ENCODE data around the gene BASP1. TPM values are rescaled to one million over a fixed set of nuclear protein-coding genes. Genes with fewer than 3 reads are reported as not detected.

The BASP1 gene
- polyA plus RNA-seq, 1 of the 3 experiments (the other 2 are of a cell fraction) = 107 TPM

DNA sequence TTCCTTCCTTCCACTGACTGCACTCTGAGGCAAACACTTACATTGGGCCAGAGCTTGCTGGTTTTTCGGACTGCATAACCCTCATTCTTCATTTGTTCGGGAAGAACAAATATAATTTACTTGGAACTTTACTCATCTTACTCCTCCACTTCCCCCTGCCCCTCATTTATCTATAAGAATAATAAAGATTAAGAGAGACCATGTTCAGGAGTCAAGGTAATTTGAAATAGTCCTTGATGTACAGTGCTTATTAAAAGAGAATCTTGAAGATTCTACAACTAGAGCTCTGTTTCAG is 65.6 kb downstream of the BASP1 start:
- H3K36me3 ChIP-seq (replicated peaks in 1 of 2; ENCODE audit: control insufficient read depth in 1 of 2, insufficient read depth in 2 of 2, low read length in 1 of 2) = no peaks in the 10 kb centered on the region
- no peak overlapping the region for H3K27ac ChIP-seq (ENCODE audit: low read depth in 2 of 2, low read length in 1 of 2)
- no peaks in the 10 kb centered on the region for H3K27me3 ChIP-seq (ENCODE audit: insufficient read depth)
- no peaks in the 10 kb centered on the region for H3K9me2 ChIP-seq
- DNase-seq = no peak
- H3K4me3 ChIP-seq (ENCODE audit: low read depth in 2 of 2, low read length in 1 of 2) = no peak overlapping the region
- no peaks in the 10 kb centered on the region; a peak in 1 of 4 replicates for H3K4me1 ChIP-seq (ENCODE audit: control insufficient read depth in 1 of 2, insufficient read depth in 2 of 2, low read depth in 1 of 2, low read length in 1 of 2)
- no peaks in the 10 kb centered on the region for H4K20me1 ChIP-seq (ENCODE audit: insufficient read depth)
- no peaks in the 10 kb centered on the region for H3K9me3 ChIP-seq
- no peak for TF ChIP-seq FOXM1 (IDR thresholded peaks at IDR 0.05; ENCODE audit: low read depth)
- no peak for TF ChIP-seq EP300 (IDR thresholded peaks at IDR 0.05; ENCODE audit: borderline replicate concordance in 1 of 2, low read depth in 1 of 2, low read length in 1 of 2)
- TF ChIP-seq RFX5 (IDR thresholded peaks at IDR 0.05; ENCODE audit: low read length) = no peak
- TF ChIP-seq, protein P1, sequence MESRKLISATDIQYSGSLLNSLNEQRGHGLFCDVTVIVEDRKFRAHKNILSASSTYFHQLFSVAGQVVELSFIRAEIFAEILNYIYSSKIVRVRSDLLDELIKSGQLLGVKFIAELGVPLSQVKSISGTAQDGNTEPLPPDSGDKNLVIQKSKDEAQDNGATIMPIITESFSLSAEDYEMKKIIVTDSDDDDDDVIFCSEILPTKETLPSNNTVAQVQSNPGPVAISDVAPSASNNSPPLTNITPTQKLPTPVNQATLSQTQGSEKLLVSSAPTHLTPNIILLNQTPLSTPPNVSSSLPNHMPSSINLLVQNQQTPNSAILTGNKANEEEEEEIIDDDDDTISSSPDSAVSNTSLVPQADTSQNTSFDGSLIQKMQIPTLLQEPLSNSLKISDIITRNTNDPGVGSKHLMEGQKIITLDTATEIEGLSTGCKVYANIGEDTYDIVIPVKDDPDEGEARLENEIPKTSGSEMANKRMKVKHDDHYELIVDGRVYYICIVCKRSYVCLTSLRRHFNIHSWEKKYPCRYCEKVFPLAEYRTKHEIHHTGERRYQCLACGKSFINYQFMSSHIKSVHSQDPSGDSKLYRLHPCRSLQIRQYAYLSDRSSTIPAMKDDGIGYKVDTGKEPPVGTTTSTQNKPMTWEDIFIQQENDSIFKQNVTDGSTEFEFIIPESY (IDR thresholded peaks at IDR 0.05; ENCODE audit: borderline replicate concordance, low read depth) = no peak
- TF ChIP-seq, protein P2, sequence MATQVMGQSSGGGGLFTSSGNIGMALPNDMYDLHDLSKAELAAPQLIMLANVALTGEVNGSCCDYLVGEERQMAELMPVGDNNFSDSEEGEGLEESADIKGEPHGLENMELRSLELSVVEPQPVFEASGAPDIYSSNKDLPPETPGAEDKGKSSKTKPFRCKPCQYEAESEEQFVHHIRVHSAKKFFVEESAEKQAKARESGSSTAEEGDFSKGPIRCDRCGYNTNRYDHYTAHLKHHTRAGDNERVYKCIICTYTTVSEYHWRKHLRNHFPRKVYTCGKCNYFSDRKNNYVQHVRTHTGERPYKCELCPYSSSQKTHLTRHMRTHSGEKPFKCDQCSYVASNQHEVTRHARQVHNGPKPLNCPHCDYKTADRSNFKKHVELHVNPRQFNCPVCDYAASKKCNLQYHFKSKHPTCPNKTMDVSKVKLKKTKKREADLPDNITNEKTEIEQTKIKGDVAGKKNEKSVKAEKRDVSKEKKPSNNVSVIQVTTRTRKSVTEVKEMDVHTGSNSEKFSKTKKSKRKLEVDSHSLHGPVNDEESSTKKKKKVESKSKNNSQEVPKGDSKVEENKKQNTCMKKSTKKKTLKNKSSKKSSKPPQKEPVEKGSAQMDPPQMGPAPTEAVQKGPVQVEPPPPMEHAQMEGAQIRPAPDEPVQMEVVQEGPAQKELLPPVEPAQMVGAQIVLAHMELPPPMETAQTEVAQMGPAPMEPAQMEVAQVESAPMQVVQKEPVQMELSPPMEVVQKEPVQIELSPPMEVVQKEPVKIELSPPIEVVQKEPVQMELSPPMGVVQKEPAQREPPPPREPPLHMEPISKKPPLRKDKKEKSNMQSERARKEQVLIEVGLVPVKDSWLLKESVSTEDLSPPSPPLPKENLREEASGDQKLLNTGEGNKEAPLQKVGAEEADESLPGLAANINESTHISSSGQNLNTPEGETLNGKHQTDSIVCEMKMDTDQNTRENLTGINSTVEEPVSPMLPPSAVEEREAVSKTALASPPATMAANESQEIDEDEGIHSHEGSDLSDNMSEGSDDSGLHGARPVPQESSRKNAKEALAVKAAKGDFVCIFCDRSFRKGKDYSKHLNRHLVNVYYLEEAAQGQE (IDR thresholded peaks at IDR 0.05; ENCODE audit: low read depth, low read length) = no peak
- no peak for TF ChIP-seq NRF1 (IDR thresholded peaks at IDR 0.05; ENCODE audit: low read depth, low read length)
- TF ChIP-seq SIN3A (IDR thresholded peaks at IDR 0.05; ENCODE audit: borderline replicate concordance, low read depth, low read length) = no peak
- TF ChIP-seq NFIC (IDR thresholded peaks at IDR 0.05; ENCODE audit: borderline replicate concordance) = no peak
- no peak for TF ChIP-seq MEF2A (IDR thresholded peaks at IDR 0.05; ENCODE audit: borderline replicate concordance, low read depth)
- TF ChIP-seq, protein P3, sequence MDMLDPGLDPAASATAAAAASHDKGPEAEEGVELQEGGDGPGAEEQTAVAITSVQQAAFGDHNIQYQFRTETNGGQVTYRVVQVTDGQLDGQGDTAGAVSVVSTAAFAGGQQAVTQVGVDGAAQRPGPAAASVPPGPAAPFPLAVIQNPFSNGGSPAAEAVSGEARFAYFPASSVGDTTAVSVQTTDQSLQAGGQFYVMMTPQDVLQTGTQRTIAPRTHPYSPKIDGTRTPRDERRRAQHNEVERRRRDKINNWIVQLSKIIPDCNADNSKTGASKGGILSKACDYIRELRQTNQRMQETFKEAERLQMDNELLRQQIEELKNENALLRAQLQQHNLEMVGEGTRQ (IDR thresholded peaks at IDR 0.05; ENCODE audit: borderline replicate concordance, low read depth, low read length) = no peak
- TF ChIP-seq, protein P4, sequence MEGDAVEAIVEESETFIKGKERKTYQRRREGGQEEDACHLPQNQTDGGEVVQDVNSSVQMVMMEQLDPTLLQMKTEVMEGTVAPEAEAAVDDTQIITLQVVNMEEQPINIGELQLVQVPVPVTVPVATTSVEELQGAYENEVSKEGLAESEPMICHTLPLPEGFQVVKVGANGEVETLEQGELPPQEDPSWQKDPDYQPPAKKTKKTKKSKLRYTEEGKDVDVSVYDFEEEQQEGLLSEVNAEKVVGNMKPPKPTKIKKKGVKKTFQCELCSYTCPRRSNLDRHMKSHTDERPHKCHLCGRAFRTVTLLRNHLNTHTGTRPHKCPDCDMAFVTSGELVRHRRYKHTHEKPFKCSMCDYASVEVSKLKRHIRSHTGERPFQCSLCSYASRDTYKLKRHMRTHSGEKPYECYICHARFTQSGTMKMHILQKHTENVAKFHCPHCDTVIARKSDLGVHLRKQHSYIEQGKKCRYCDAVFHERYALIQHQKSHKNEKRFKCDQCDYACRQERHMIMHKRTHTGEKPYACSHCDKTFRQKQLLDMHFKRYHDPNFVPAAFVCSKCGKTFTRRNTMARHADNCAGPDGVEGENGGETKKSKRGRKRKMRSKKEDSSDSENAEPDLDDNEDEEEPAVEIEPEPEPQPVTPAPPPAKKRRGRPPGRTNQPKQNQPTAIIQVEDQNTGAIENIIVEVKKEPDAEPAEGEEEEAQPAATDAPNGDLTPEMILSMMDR (IDR thresholded peaks at IDR 0.05) = no peak
- TF ChIP-seq YY1 (IDR thresholded peaks at IDR 0.05; ENCODE audit: low read depth) = no peak
- TF ChIP-seq JUND (IDR thresholded peaks at IDR 0.05) = no peak
- TF ChIP-seq RXRA (IDR thresholded peaks at IDR 0.05; ENCODE audit: borderline replicate concordance, low read depth) = no peak
- TF ChIP-seq FOSL2 (IDR thresholded peaks at IDR 0.05; ENCODE audit: borderline replicate concordance, low read depth) = no peak
- peaks cover 12% of the 10 kb centered on the region for H3F3A ChIP-seq (replicated peaks; ENCODE audit: insufficient read depth)
- ChIA-PET POLR2A (no interaction called here), CTCF (no interaction called here)
- H3K79me2 ChIP-seq (ENCODE audit: insufficient read depth) = no peaks in the 10 kb centered on the region
- H3K9ac ChIP-seq = no peak overlapping the region
- H3K4me2 ChIP-seq = no peak overlapping the region
- no peak overlapping the region for H2AFZ ChIP-seq (ENCODE audit: low read depth)
- 91% methylated on average over 2 of the region's 2 CpGs for WGBS (ENCODE audit: low lambda C conversion rate)
